GM18505 (cell line): ENCODE data around the gene EPHA5.

Experiments used
- ATAC-seq: cut with Tn5 transposase; IDR thresholded peaks from one replicate; pipeline ENCODE4 v1.9.1; 2021; ENCODE audit not compliant: unreplicated experiment
- POLR2A ChIP-seq: IDR thresholded peaks from 4 replicates; pipeline ENCODE4 v1.6.1; 2011; ENCODE audit warnings: borderline replicate concordance; ENCODE audit not compliant: insufficient read depth, insufficient read length; ENCODE audit errors: extremely low read depth

Gene EPHA5

DNA sequence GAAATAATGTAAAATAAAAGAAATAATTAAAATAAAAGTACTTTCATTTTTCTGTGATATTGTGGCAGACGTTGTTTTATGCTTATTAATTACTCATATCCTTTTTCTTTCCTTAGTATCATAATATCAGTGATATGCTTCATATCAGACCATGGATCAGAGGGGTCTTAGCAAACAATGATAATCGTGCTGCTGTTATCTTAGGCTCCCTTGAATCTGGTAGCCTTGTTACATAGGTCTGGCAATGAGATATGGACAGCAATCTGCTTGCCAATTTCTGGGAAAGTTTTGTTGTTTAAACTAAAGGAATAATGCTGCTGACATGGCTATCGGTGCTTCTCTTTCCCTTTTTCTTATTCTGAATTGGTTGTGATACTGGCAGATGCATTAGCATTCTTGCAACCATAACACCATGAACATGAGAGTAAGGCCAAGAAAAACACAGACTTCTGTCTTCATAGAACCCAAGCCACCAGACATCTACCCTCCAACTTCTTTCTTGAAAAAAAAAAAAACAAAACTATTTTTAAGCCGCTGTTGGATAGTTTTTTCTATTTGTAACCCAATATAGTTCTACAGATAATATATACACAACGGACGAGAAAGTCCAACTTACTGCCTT lies 16.4 kb downstream of the EPHA5 start:
- ATAC-seq = no peak

DNA sequence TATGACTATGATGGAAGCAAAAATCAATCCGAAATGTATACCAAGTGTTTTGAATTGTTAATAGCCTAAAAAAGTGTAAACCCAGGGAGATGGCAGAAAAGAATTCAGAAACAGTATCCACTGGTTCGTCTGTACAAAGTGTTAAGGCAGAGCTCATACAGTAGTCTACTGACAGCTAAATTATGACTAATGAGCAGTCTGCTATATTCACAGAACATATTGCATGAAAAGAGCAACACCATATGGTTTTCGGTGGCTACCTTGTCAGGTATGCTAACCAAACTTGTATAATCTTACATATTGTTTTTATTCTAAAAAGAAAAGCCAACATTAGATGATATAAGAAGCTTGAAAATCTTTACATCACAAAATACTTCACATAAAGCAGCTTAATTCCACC lies 18.5 kb downstream of the EPHA5 start:
- no peak for ATAC-seq

More for the DNA sequence above, 16.4 kb downstream of the EPHA5 start:
- no peak for TF ChIP-seq POLR2A

DNA sequence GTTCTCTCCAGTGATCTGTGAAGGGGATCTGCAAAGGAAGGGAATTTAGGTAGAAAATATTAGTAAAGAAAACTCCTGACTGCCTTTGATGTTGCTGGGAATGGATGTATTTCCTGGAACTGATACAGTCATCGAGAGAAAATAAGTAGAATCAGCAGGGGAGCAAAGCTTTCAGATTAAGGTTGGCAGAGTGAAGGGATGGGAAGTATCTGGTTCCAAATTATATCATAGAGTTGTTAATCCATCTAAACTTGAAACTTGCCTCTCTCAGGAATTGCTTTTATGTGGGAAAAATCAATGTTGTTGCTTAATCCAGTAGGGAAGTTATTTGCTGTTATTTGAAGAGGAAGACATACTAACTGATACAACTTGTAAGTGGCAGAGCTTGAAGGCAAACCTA lies 19.3 kb downstream of the EPHA5 start:
- no peak for ATAC-seq
- TF ChIP-seq POLR2A = no peak

More for the DNA sequence above, 18.5 kb downstream of the EPHA5 start:
- TF ChIP-seq POLR2A = no peak

DNA sequence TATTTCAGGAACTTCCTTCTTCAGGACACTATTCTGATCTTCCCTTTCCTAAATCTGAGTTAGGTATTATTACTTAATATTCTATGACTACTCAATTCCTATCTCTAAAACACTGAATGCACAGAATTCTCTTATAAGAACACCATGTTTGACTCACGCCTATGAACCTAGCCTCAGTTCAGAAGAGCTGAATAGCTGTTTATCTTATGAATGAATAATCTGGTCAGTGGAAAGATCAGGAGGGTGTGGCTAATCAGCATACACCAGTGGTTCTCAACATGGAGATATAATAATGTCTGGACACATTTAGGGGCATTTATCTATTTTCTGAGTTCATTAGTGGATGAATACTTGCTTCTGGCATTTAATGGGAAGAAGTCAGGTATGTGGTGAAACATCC lies 24.2 kb downstream of the EPHA5 start:
- ATAC-seq = no peak
- no peak for TF ChIP-seq POLR2A

DNA sequence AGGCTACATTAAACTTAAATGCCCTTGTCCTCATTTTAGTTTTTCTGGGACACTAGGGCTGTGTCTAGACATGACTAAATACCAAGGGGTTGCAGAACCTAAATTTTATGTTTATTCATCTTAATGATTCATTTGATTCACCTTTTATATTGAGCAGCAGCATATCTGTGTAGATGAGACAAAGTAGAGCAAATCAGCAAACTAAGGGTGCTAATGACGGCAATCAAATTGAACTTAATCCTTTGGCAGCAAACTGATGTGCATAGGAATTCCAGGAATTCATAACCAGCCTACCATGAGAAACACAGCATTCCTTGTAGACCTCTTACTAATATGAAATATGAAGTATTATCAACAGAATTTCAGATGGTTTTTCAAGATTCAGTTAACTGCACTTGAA lies 25.1 kb downstream of the EPHA5 start:
- ATAC-seq = no peak
- no peak for TF ChIP-seq POLR2A

DNA sequence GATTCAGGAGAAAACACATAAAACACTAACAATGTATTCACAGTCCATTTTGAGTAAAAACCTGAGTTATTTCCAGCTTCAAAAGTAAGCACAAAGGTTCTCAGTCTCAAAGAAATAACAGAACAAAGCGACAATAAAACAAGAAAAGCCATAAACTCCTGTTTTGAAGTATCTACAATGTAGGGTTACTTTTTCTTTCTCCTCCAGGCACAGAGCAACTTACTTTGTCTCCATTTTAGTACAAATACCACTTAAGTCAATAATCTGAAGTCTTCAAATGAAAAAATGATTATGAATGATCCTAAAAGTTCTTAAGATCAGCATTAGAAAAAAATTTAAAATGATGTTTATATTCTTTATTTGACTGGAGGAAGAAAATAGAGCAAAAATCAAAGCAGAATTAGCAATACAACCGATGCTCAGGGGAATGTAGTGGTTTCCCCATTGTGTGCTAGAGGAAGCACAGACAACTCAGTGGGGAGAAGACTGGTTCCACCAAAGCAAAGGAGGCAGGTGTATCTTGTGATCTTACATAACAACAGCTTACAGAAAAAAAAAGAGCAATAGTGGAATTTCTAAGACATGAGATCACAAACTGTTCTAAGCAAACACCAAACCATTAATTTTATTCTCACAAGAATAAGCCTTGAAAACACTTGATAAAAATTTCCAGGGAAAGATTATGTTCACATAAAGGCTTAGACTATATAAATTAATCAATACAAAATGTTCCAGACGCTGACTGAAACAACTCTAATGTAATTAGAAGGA lies 35.1 kb downstream of the EPHA5 start:
- ATAC-seq = no peak
- no peak for TF ChIP-seq POLR2A

DNA sequence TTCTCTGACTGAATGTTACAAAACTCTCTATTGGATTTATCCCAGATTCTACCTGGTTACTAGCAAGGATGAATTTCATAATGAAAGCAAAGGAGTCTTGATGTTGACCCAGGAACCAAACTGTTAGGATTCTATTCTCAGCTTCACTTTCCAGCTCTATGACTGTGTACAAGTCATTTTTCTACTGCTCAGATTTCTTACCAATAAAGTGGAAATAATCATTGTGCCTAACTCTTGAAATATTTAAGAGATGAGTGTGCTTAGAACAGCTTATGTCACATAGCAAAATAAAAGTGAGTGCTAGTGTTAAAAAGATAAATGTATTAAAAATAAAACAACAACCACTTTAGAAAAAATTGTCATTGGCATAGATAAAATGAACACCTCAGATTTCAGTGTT lies 45.6 kb downstream of the EPHA5 start:
- ATAC-seq = no peak
- no peak for TF ChIP-seq POLR2A

DNA sequence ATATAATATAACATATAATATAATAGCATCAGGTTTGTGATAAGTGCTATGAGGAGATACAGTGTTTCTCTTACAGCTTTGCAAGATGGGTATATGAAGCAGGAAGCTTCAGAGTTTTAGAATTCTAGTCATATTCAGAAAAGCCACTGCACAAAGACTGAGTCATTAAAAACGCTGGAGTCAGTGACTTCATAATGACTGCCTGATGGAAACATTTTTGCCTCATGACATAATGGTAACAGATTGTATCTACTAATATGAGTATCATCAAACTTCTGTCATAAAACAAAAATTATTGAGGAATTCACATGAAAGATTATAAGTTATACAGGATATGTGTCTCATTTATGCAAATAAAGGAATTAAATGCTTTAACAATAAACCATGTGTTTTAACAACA lies 46.8 kb downstream of the EPHA5 start:
- ATAC-seq = no peak

DNA sequence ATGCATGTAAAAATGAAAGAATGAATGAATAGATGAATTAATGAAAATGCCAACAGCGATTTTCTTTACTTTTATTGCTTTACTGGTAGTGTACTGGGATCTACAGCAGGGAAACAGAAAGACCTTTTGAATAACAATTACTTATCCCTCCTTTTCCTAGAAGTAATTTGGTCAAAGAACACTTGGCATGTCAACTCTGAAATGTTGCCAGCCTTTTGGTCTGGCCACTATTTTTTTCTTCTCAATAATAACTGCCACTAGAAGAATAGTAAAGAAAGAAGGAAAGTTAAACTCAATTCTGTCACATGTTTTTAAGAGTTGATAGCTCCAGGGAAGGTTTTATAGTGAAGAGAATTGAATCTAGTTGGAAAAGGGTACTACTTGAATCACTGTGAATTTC lies 52.9 kb downstream of the EPHA5 start:
- no peak for TF ChIP-seq POLR2A
- ATAC-seq = no peak

More for the DNA sequence above, 46.8 kb downstream of the EPHA5 start:
- TF ChIP-seq POLR2A = no peak

DNA sequence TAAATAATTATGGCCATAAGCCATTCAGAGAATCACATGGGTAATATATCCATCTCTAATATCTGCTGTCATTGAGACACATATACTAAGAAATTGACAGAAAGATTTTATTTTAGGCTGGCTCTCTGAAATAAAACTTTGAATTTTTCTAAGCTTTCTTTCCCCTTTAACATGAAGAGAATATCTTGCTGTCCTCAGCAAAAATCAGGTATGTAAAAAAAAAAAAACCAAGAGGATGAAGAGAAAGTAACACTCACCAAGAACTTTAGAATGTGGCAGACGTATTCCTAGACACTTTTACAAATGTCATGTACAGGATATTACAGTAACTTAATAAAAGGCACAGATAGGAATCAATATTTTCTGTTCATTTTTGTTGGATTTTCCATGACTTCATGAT lies 65.8 kb downstream of the EPHA5 start:
- ATAC-seq = no peak
- TF ChIP-seq POLR2A = no peak

DNA sequence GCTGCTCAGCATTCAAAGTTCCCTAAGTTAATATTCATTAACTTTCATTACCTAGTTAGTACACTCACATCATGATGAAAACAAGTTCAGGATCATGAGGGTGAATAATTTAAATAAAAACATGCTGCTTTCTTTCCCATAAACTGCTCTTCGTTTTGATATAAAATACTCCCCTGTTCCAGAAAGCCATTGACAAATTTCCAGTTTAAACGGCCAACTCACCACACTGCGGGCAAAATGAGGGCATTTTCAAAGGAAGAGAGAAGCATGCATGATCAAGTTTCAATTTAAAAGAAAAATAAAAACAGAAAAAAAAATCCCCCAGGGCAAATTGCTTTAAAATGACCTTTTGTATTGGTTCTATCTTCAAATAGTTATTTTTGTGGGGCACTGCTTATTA lies 69.6 kb downstream of the EPHA5 start:
- no peak for ATAC-seq
- no peak for TF ChIP-seq POLR2A

DNA sequence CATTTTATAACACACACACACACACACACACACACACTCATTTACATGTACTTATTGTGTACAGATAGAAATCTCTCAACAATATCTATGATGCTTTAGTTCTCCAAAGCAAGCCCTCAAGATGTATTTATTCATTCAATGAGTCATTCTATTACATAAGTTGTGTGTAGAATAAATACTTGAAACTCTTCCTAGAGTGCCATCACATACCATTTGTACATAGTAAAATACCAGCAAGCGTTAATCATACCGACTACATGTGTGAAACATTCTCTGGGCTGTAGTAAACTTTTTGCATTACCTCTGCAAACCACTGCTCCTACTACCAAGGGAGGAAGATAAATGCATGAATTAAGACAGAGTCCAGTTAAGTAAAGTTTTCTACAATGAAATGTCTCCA lies 70.9 kb downstream of the EPHA5 start:
- no peak for ATAC-seq
- no peak for TF ChIP-seq POLR2A

DNA sequence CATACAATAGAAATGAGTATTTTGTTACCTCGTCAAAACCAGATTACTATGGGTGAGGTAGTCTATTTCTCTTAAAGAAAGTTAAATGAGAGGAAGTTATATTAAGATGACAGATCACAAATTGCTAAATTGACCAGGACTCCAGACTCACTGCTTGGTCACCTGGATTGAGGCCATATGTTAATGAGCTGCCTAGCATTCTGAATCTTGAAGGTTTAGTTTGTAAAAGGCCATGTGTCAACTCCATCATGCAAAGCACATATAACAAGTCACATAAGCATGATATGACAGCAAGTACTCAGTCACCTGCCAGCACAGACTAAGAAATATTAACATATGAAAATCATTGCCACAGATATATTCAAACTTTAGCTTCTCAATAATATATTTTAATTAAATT lies 72.6 kb downstream of the EPHA5 start:
- ATAC-seq = no peak
- TF ChIP-seq POLR2A = no peak

DNA sequence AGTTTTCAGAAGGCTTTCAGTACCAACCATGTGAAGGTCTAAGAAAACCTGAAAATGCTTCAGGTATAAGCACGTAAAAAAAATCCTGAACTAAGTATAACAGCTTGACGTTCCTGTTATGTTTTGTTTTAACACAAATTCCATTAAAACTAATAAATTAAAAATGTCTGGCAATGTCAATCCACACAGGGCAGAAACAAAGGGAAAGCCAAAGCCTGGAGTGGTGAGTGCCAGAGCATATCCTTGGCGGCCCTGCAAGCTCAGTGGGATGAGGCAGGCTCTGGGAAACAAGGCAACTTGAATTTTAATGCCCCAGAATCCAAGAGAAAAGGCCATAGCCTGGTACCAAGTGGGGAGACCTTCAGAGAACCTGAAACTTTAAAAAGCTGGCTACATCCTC lies 78.2 kb downstream of the EPHA5 start:
- no peak for TF ChIP-seq POLR2A
- ATAC-seq = no peak
